H1 (cell line): ENCODE measurements around the gene CHTF18. TPM values are rescaled to one million over a fixed set of nuclear protein-coding genes. Genes with fewer than 3 reads are reported as not detected.

Experiments
- CTCF ChIA-PET: fragments of 300-600 bp; sonication (Branson Sonifier 250); formaldehyde crosslinking; loops from one replicate; lab custom pipeline; 2021; ENCODE audit not compliant: partially characterized antibody; lab: Charles Lee
- POLR2A ChIA-PET: fragments of 300-600 bp; sonication (Branson Sonifier 250); formaldehyde crosslinking; loops from one replicate; lab custom pipeline; 2021; ENCODE audit warnings: inconsistent platforms; ENCODE audit not compliant: partially characterized antibody; lab: Charles Lee
- DNase-seq, 2 experiments: peaks; one replicate each; pipeline versions ENCODE4 v3.0.0 to v3.0.0-alpha.2; 2010 to 2022; ENCODE audit warnings: low spot score in 2 of 2, low read depth in 1 of 2, mixed read lengths in 1 of 2
- FAIRE-seq: peaks from 2 replicates; lab custom pipeline; 2011; peaks lifted over from hg19 to GRCh38; lab: Jason Lieb, UNC
- H2AFZ ChIP-seq: 2 replicates; pipeline ENCODE4 v1.8.1; 2012; ENCODE audit warnings: low read length, inconsistent platforms
- H2AK5ac ChIP-seq: 2 replicates; pipeline ENCODE4 v1.6.1; 2013; ENCODE audit warnings: low read depth, low read length
- H2BK120ac ChIP-seq: replicated peaks from 2 replicates; pipeline ENCODE3; 2013; ENCODE audit warnings: low read depth, low read length, inconsistent platforms
- H2BK12ac ChIP-seq: 2 replicates; pipeline ENCODE4 v1.6.1; 2013; ENCODE audit warnings: low read depth, low read length
- H2BK15ac ChIP-seq: 2 replicates; pipeline ENCODE4 v1.6.1; 2013; ENCODE audit warnings: low read length
- H2BK20ac ChIP-seq: 2 replicates; pipeline ENCODE4 v1.6.1; 2013; ENCODE audit warnings: low read length
- H2BK5ac ChIP-seq: 2 replicates; pipeline ENCODE4 v1.6.1; 2013; ENCODE audit warnings: low read depth, low read length
- H3K14ac ChIP-seq: 2 replicates; pipeline ENCODE4 v1.6.1; 2013; ENCODE audit warnings: inconsistent platforms; ENCODE audit not compliant: insufficient read length
- H3K18ac ChIP-seq: 2 replicates; pipeline ENCODE4 v1.6.1; 2013; ENCODE audit warnings: low read length; ENCODE audit errors: extremely low read depth
- H3K23ac ChIP-seq: 2 replicates; pipeline ENCODE4 v1.6.1; 2013; ENCODE audit warnings: inconsistent platforms; ENCODE audit not compliant: insufficient read length
- H3K23me2 ChIP-seq: 2 replicates; pipeline ENCODE4 v1.6.1; 2013; ENCODE audit warnings: low read depth, low read length
- H3K27ac ChIP-seq: 2 replicates; pipeline ENCODE4 v1.6.1; 2011; ENCODE audit warnings: low read depth, low read length, inconsistent platforms
- H3K27me3 ChIP-seq, 4 experiments: replicated peaks in 1 of 4; 1 replicate in 1 of 4; 2 replicates in 3 of 4; pipeline versions ENCODE4 v1.6.1 to v1.8.1; 2011 to 2013; ENCODE audit warnings: low read length in 3 of 4, mild to moderate bottlenecking in 3 of 4, inconsistent platforms in 2 of 4, mixed read lengths in 2 of 4, moderate library complexity in 1 of 4; ENCODE audit not compliant: control insufficient read depth in 3 of 4, insufficient read depth in 3 of 4; ENCODE audit errors: extremely low read depth in 1 of 4
- H3K36me3 ChIP-seq, 4 experiments: 2 replicates each; pipeline versions ENCODE4 v1.6.1 to v1.8.1; 2011 to 2013; ENCODE audit warnings: mild to moderate bottlenecking in 4 of 4, low read length in 3 of 4, moderate library complexity in 2 of 4, control low read depth in 1 of 4, inconsistent platforms in 1 of 4; ENCODE audit not compliant: insufficient read depth in 4 of 4, control insufficient read depth in 2 of 4
- H3K4ac ChIP-seq: replicated peaks from 2 replicates; pipeline ENCODE3; 2013; ENCODE audit warnings: low read length, low read depth, mixed read lengths, inconsistent platforms; ENCODE audit not compliant: insufficient read length
- H3K4me1 ChIP-seq, 4 experiments: replicated peaks in 1 of 4; 1 replicate in 1 of 4; 2 replicates in 3 of 4; pipeline versions ENCODE4 v1.6.1 to v1.8.1; 2011 to 2013; ENCODE audit warnings: low read length in 3 of 4, inconsistent platforms in 2 of 4, mixed read lengths in 1 of 4; ENCODE audit not compliant: insufficient read depth in 4 of 4, control insufficient read depth in 3 of 4
- H3K4me2 ChIP-seq, 2 experiments: 2 replicates each; pipeline versions ENCODE4 v1.6.1 to v1.8.1; 2011 to 2013; ENCODE audit warnings: low read depth in 2 of 2, low read length in 2 of 2, control low read depth in 1 of 2, inconsistent platforms in 1 of 2, mild to moderate bottlenecking in 1 of 2; ENCODE audit not compliant: insufficient read depth in 1 of 2
- H3K4me3 ChIP-seq, 4 experiments: fragments of 200-600, 300-600 bp in 1 of 4; sonication (generic), shearing (Covaris generic), sonication (Bioruptor Twin) in 1 of 4; 2 replicates each; pipeline versions ENCODE4 v1.5.1 to v1.8.1; 2011 to 2016; ENCODE audit warnings: low read length in 4 of 4, low read depth in 3 of 4, control low read depth in 2 of 4, inconsistent platforms in 2 of 4, mild to moderate bottlenecking in 2 of 4, mixed read lengths in 1 of 4, moderate library complexity in 1 of 4; ENCODE audit not compliant: insufficient read depth in 2 of 4; ENCODE audit errors: extremely low read depth in 1 of 4
- H3K56ac ChIP-seq: replicated peaks from 2 replicates; pipeline ENCODE3; 2013; ENCODE audit warnings: low read depth, mild to moderate bottlenecking, mixed read lengths, low read length, inconsistent platforms; ENCODE audit not compliant: insufficient read length
- H3K79me1 ChIP-seq: 2 replicates; pipeline ENCODE4 v1.6.1; 2013; ENCODE audit warnings: low read depth, low read length, control low read depth
- H3K79me2 ChIP-seq, 2 experiments: 2 replicates each; pipeline versions ENCODE4 v1.6.1 to v1.8.1; 2012 to 2013; ENCODE audit warnings: low read length in 2 of 2, mild to moderate bottlenecking in 2 of 2, inconsistent platforms in 1 of 2; ENCODE audit not compliant: insufficient read depth in 2 of 2, control insufficient read depth in 1 of 2
- H3K9ac ChIP-seq, 4 experiments: replicated peaks in 1 of 4; 1 replicate in 1 of 4; 2 replicates in 3 of 4; pipeline versions ENCODE4 v1.6.1 to v1.8.1; 2011 to 2013; ENCODE audit warnings: low read depth in 3 of 4, low read length in 3 of 4, control low read depth in 2 of 4, mild to moderate bottlenecking in 2 of 4, moderate library complexity in 2 of 4, inconsistent platforms in 1 of 4; ENCODE audit errors: extremely low read depth in 1 of 4
- H3K9me3 ChIP-seq, 2 experiments: 2 replicates each; pipeline versions ENCODE4 v1.6.1 to v1.8.1; 2012 to 2013; ENCODE audit warnings: mild to moderate bottlenecking in 2 of 2, moderate library complexity in 2 of 2, control low read depth in 1 of 2, inconsistent platforms in 1 of 2, low read depth in 1 of 2, low read length in 1 of 2, mixed read lengths in 1 of 2; ENCODE audit not compliant: insufficient read depth in 2 of 2
- H4K20me1 ChIP-seq, 2 experiments: replicated peaks in 1 of 2; 2 replicates each; pipeline versions ENCODE3 to v1.8.1; 2011 to 2013; ENCODE audit warnings: inconsistent platforms in 2 of 2, low read length in 2 of 2, mild to moderate bottlenecking in 1 of 2; ENCODE audit not compliant: insufficient read depth in 2 of 2, control insufficient read depth in 1 of 2
- H4K5ac ChIP-seq: 2 replicates; pipeline ENCODE4 v1.6.1; 2013; ENCODE audit warnings: low read length, low read depth, mixed read lengths, inconsistent platforms; ENCODE audit not compliant: insufficient read length
- H4K8ac ChIP-seq: 2 replicates; pipeline ENCODE4 v1.8.0; 2013; ENCODE audit warnings: mild to moderate bottlenecking, moderate library complexity, low read length, inconsistent platforms; ENCODE audit not compliant: insufficient read depth; ENCODE audit errors: extremely low read depth
- H4K91ac ChIP-seq: replicated peaks from 2 replicates; pipeline ENCODE3; 2013; ENCODE audit warnings: low read length, mixed read lengths, inconsistent platforms; ENCODE audit not compliant: insufficient read length
- CTBP2 ChIP-seq: IDR thresholded peaks from 2 replicates; pipeline ENCODE4 v1.7.0; 2011; ENCODE audit warnings: borderline replicate concordance, mild to moderate bottlenecking, moderate library complexity, mixed read lengths, low read length; ENCODE audit not compliant: insufficient read depth, insufficient read length
- EZH2 ChIP-seq: fragments of 200-600 bp; sonication (generic); IDR thresholded peaks from 2 replicates; pipeline ENCODE4 v1.7.1; 2012; ENCODE audit warnings: low read depth, mild to moderate bottlenecking, moderate library complexity, low read length, inconsistent platforms; ENCODE audit not compliant: severe bottlenecking
- GTF2F1 ChIP-seq: IDR thresholded peaks from 2 replicates; pipeline ENCODE4 v1.6.1; 2012; ENCODE audit warnings: low read depth, low read length, improper control_type of control experiment, borderline replicate concordance
- JUND ChIP-seq: IDR thresholded peaks from 2 replicates; pipeline ENCODE4 v1.6.1; 2011; ENCODE audit warnings: mild to moderate bottlenecking, improper control_type of control experiment, low read length
- POLR2A ChIP-seq, 2 experiments: IDR thresholded peaks; 1 replicate in 1 of 2; 2 replicates in 1 of 2; pipeline ENCODE4 v1.6.1; 2011; ENCODE audit warnings: low read depth in 2 of 2, low read length in 2 of 2, mild to moderate bottlenecking in 2 of 2; ENCODE audit errors: control extremely low read depth in 1 of 2
- POU5F1 ChIP-seq: IDR thresholded peaks from 2 replicates; pipeline ENCODE4 v1.6.1; 2011; ENCODE audit warnings: low read depth, mild to moderate bottlenecking, low read length, moderate library complexity
- SP4 ChIP-seq: IDR thresholded peaks from 2 replicates; pipeline ENCODE4 v1.6.1; 2012; ENCODE audit warnings: low read length, inconsistent platforms
- SUZ12 ChIP-seq: fragments of 200-600 bp; sonication (generic); IDR thresholded peaks from 2 replicates; pipeline ENCODE4 v1.6.1; 2012; ENCODE audit warnings: mild to moderate bottlenecking, inconsistent platforms, low read length, moderate library complexity, mixed read lengths
- TAF1 ChIP-seq: IDR thresholded peaks from 2 replicates; pipeline ENCODE4 v1.6.1; 2011; ENCODE audit warnings: mild to moderate bottlenecking, low read depth, low read length
- TBP ChIP-seq: IDR thresholded peaks from 2 replicates; pipeline ENCODE4 v1.6.1; 2011; ENCODE audit warnings: low read depth, low read length, improper control_type of control experiment
- YY1 ChIP-seq: IDR thresholded peaks from 2 replicates; pipeline ENCODE4 v1.6.1; 2011; ENCODE audit warnings: low read depth, mild to moderate bottlenecking, low read length
- WGBS, 2 experiments: shearing (Covaris generic) in 1 of 2; methylation state at CpG; one replicate each; pipeline versions ENCODE4 v1.1.6 to v1.1.7; 2013 to 2015; ENCODE audit warnings: low lambda C conversion rate in 2 of 2, mixed read lengths in 2 of 2, inconsistent platforms in 1 of 2, low coverage in 1 of 2, missing lambda C conversion rate in 1 of 2; ENCODE audit not compliant: insufficient replicate concordance in 2 of 2, insufficient coverage in 1 of 2, insufficient read length in 1 of 2; ENCODE audit errors: extremely low coverage in 1 of 2, missing lambda C conversion rate in 1 of 2; 5-methylcytosine and 5-hydroxymethylcytosine counted together
- polyA plus RNA-seq, 7 experiments: library from polyadenylated mRNA; depleted of rRNA in 3 of 7; stranded (reverse) in 5 of 7; unstranded in 2 of 7; fragments of >200 nt in 5 of 7; fragments of 200-250 nt in 2 of 7; gene quantifications; 1 replicate in 5 of 7; 2 replicates in 1 of 7; 4 replicates in 1 of 7; pipeline versions ENCODE4 v1.2.1 to v1.2.3, GENCODE V29; 2011 to 2013; ENCODE audit warnings: missing spikeins in 2 of 7, mixed read lengths in 2 of 7
- total RNA-seq: library from RNA; stranded (reverse); fragmentation: NEBNext Ultra II Directional; extraction: Animal tissue kit (Norgen Biotek cat#: 25700); gene quantifications from 2 replicates; pipeline ENCODE4 v1.2.1, GENCODE V29; 2021
- TF ChIP-seq, protein P1 (sequence below): IDR thresholded peaks from 2 replicates; pipeline ENCODE4 v1.6.1; 2011; ENCODE audit warnings: low read depth, mild to moderate bottlenecking, low read length; ENCODE audit not compliant: insufficient read depth

The CHTF18 gene
- total and polyA plus RNA-seq, 2 of the 8 experiments (the other 6 are each of a cell fraction or from before 2014, with no cell fraction given), result 75.3 to 104 TPM

DNA sequence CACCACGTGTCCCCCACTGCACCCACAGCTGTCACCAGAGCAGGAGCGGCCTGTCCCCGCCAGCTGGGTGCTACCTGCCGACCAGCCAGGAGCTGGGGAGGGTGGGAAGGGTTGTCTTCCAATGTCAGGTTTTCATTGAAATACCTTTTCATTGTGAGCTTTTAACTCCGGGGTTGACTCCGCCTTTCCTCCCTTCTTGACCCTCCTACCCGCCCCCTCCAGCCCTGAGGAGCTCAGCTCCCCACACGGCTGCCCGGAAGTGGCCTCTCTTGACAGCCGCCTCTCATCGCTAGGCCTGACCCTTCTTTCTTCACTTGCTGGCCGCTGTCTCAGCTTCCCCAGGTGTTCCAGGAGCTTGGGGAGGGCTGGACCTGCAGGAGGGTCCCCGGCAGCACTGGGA lies 33.3 kb downstream of the CHTF18 start:
- Histone ChIP-seq H3K14ac (no peak overlapping the region), H4K5ac (no peak overlapping the region), H2BK20ac (no peak overlapping the region), H3K4ac (no peak overlapping the region), H3K27me3 (0 out of 7 replicates have a peak, but pooled peaks cover 0 to 2% (median 0%) of the 10 kb centered on the region in 4 experiments), H2AFZ (no peak overlapping the region), H2AK5ac (no peak overlapping the region), H3K56ac (no peak overlapping the region), H2BK15ac (no peak overlapping the region), H3K79me1 (no peaks in the 10 kb centered on the region), H3K23me2 (no peaks in the 10 kb centered on the region), H3K18ac (no peak overlapping the region), H3K23ac (no peak overlapping the region), H3K27ac (no peak overlapping the region), H3K79me2 (no peaks in the 10 kb centered on the region), H2BK5ac (no peak overlapping the region), H2BK120ac (no peak overlapping the region), H3K4me1 (peaks cover 0 to 14% (median 0%) of the 10 kb centered on the region in 4 experiments; a peak in 2 of 7 replicates), H4K91ac (no peak overlapping the region), H3K4me3 (no peak overlapping the region), H3K9me3 (peaks cover 4 to 16% of the 10 kb centered on the region in 2 experiments; a peak in 3 of 4 replicates), H3K9ac (no peak overlapping the region), H4K8ac (no peak overlapping the region), H4K20me1 (peaks cover 0 to 6% of the 10 kb centered on the region in 2 experiments), H3K4me2 (no peak overlapping the region), H3K36me3 (no peaks in the 10 kb centered on the region), H2BK12ac (no peak overlapping the region)
- TF ChIP-seq POLR2A (IDR thresholded peaks at IDR 0.05; ENCODE audit: control extremely low read depth in 1 of 2, low read depth in 2 of 2, low read length in 2 of 2) (no peak), POU5F1 (no peak), TAF1 (no peak), GTF2F1 (no peak), YY1 (no peak), JUND (no peak), EZH2 (no peak), SUZ12 (no peak), TBP (no peak), CTBP2 (no peak), SP4 (no peak)
- TF ChIP-seq, protein P1, sequence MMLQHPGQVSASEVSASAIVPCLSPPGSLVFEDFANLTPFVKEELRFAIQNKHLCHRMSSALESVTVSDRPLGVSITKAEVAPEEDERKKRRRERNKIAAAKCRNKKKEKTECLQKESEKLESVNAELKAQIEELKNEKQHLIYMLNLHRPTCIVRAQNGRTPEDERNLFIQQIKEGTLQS, result no peak
- POLR2A ChIA-PET, result no interaction called here
- FAIRE-seq (no peak), DNase-seq (no peak)
- 80% methylated on average over 10 of the region's 13 CpGs; no CpG with 5 or more reads in 1 of the 2 experiments for WGBS, 2 experiments
- CTCF ChIA-PET, result no interaction called here
